Caco-2 (cell line): Measurements from ENCODE around the gene CHKA. TPM values are rescaled to one million over a fixed set of nuclear protein-coding genes. Genes with fewer than 3 reads are reported as not detected.

Source experiments
- BruUV-seq: library from RNA; stranded (reverse); fragments of 400-500 nt; replicated peaks from 2 replicates; lab custom pipeline; 2021; lab: Mats Ljungman, UMichigan
- CTCF ChIA-PET: fragments of 300-600 bp; sonication (Branson Sonifier 250); formaldehyde crosslinking; loops from one replicate; lab custom pipeline; 2022; ENCODE audit warnings: antibody characterized with exemption; lab: Charles Lee
- POLR2A ChIA-PET: fragments of 300-600 bp; sonication (Branson Sonifier 250); formaldehyde crosslinking; loops from one replicate; lab custom pipeline; 2022; ENCODE audit warnings: antibody characterized with exemption; lab: Charles Lee
- DNase-seq, 2 experiments: peaks; one replicate each; pipeline versions ENCODE4 v3.0.0 to v3.0.0-alpha.2; 2020 to 2022
- H3K27me3 ChIP-seq: replicated peaks from 2 replicates; pipeline ENCODE4 v1.6.0; 2011; ENCODE audit warnings: low read length; ENCODE audit not compliant: control insufficient read depth, insufficient read depth
- H3K36me3 ChIP-seq: 2 replicates; pipeline ENCODE4 v1.5.1; 2011; ENCODE audit warnings: low read length; ENCODE audit not compliant: control insufficient read depth, insufficient read depth
- H3K4me1 ChIP-seq: fragments of 250-450 bp; sonication (Bioruptor Pico); 2 replicates; pipeline ENCODE4 v1.5.1; 2020; ENCODE audit warnings: mild to moderate bottlenecking
- H3K4me3 ChIP-seq: 2 replicates; pipeline ENCODE4 v1.5.1; 2011; ENCODE audit warnings: low read depth, mild to moderate bottlenecking, control low read depth, low read length
- H3K9me3 ChIP-seq: fragments of 250-450 bp; sonication (Bioruptor Pico); 2 replicates; pipeline ENCODE4 v1.5.1; 2020; ENCODE audit warnings: mild to moderate bottlenecking, moderate library complexity
- H3K27ac Mint-ChIP-seq: one replicate; pipeline ENCODE4 v1.8.0; 2022; ENCODE audit warnings: mixed read lengths; ENCODE audit not compliant: unreplicated experiment
- H3K27me3 Mint-ChIP-seq: one replicate; pipeline ENCODE4 v1.8.0; 2022; ENCODE audit warnings: mixed read lengths; ENCODE audit not compliant: insufficient read depth, unreplicated experiment
- H3K36me3 Mint-ChIP-seq: one replicate; pipeline ENCODE4 v1.8.0; 2022; ENCODE audit warnings: mild to moderate bottlenecking, mixed read lengths; ENCODE audit not compliant: insufficient read depth, unreplicated experiment
- H3K4me1 Mint-ChIP-seq: one replicate; pipeline ENCODE4 v1.8.0; 2022; ENCODE audit warnings: low read depth, mixed read lengths; ENCODE audit not compliant: unreplicated experiment
- H3K4me3 Mint-ChIP-seq: one replicate; pipeline ENCODE4 v1.8.0; 2022; ENCODE audit warnings: mild to moderate bottlenecking, moderate library complexity, mixed read lengths; ENCODE audit not compliant: unreplicated experiment
- H3K9me3 Mint-ChIP-seq: one replicate; pipeline ENCODE4 v1.8.0; 2022; ENCODE audit warnings: mixed read lengths; ENCODE audit not compliant: unreplicated experiment
- CTCF ChIP-seq, 2 experiments: fragments of 200-600 bp in 1 of 2; IDR thresholded peaks; 1 replicate in 1 of 2; 2 replicates in 1 of 2; pipeline versions ENCODE4 v1.5.1 to v1.8.0; 2011 to 2022; ENCODE audit warnings: antibody characterized with exemption in 1 of 2, control low read depth in 1 of 2, inconsistent platforms in 1 of 2, low read depth in 1 of 2, low read length in 1 of 2, mild to moderate bottlenecking in 1 of 2, moderate library complexity in 1 of 2; ENCODE audit not compliant: insufficient read depth in 1 of 2, severe bottlenecking in 1 of 2, unreplicated experiment in 1 of 2
- intact Hi-C: fragments of 100-400 bp; cut with micrococcal nuclease; formaldehyde crosslinking; loops from one replicate; pipeline ENCODE4 v1.10.0; 2022; ENCODE audit not compliant: unreplicated experiment
- total RNA-seq: library from RNA; stranded (reverse); gene quantifications from 2 replicates; pipeline ENCODE4 v1.2.3, GENCODE V29; 2022

The CHKA gene
- total RNA-seq, 1 experiment from 2014 or later: 169 TPM

- CTCF ChIA-PET: interaction anchor here (0.8 kb wide), 1 partner anchor 35 kb away, joined by 3 read pairs; no protein-coding TSS in a partner anchor
- no peak for TF ChIP-seq CTCF (IDR thresholded peaks at IDR 0.05; ENCODE audit: insufficient read depth in 1 of 2, low read depth in 1 of 2, low read length in 1 of 2, severe bottlenecking in 1 of 2, unreplicated experiment in 1 of 2)
- peaks cover 35% of the 10 kb centered on the region for H3K4me1 ChIP-seq
- H3K9me3 ChIP-seq: no peaks in the 10 kb centered on the region
- Mint-ChIP-seq H3K27me3 (no peaks in the 10 kb centered on the region), H3K27ac (no peak overlapping the region), H3K4me3 (no peak overlapping the region), H3K4me1 (peaks cover 19% of the 10 kb centered on the region), H3K9me3 (no peaks in the 10 kb centered on the region), H3K36me3 (no peaks in the 10 kb centered on the region)
- POLR2A ChIA-PET: no interaction called here
- H3K36me3 ChIP-seq: no peaks in the 10 kb centered on the region
- no peaks in the 10 kb centered on the region for H3K27me3 ChIP-seq
- intact Hi-C loops: no loop called here
- no TSS peak for BruUV-seq
- DNase-seq: peak; percentile 42 to 75
- no peak overlapping the region for H3K4me3 ChIP-seq
These were observed 104.0 kb downstream of the CHKA start for GRCh38 chr11:68016904-68017817.

GRCh38 chr11:68016161-68016903 is 104.9 kb downstream of the CHKA start:
- H3K27me3 Mint-ChIP-seq: no peaks in the 10 kb centered on the region
- H3K4me3 Mint-ChIP-seq: no peak overlapping the region
- ChIA-PET POLR2A (no interaction called here), CTCF (interaction anchor here (0.8 kb wide), 1 partner anchor 36 kb away, joined by 3 read pairs; no protein-coding TSS in a partner anchor)
- no peaks in the 10 kb centered on the region for H3K36me3 Mint-ChIP-seq
- TF ChIP-seq CTCF (IDR thresholded peaks at IDR 0.05; ENCODE audit: insufficient read depth in 1 of 2, low read depth in 1 of 2, low read length in 1 of 2, severe bottlenecking in 1 of 2, unreplicated experiment in 1 of 2): no peak
- Histone ChIP-seq H3K27me3 (no peaks in the 10 kb centered on the region), H3K9me3 (no peaks in the 10 kb centered on the region), H3K4me1 (peaks cover 42% of the 10 kb centered on the region), H3K4me3 (no peak overlapping the region), H3K36me3 (no peaks in the 10 kb centered on the region)
- DNase-seq: no peak
- H3K4me1 Mint-ChIP-seq: peaks cover 19% of the 10 kb centered on the region
- H3K9me3 Mint-ChIP-seq: no peaks in the 10 kb centered on the region
- H3K27ac Mint-ChIP-seq: no peak overlapping the region
- no TSS peak for BruUV-seq
- intact Hi-C loops: no loop called here

GRCh38 chr11:68015467-68015866 is 105.7 kb downstream of the CHKA start:
- POLR2A ChIA-PET: no interaction called here
- no peak for DNase-seq
- H3K4me1 ChIP-seq: peaks cover 47% of the 10 kb centered on the region
- H3K9me3 ChIP-seq: no peaks in the 10 kb centered on the region
- Mint-ChIP-seq H3K27ac (no peak overlapping the region), H3K4me1 (peaks cover 19% of the 10 kb centered on the region), H3K4me3 (no peak overlapping the region), H3K27me3 (no peaks in the 10 kb centered on the region), H3K9me3 (no peaks in the 10 kb centered on the region), H3K36me3 (no peaks in the 10 kb centered on the region)
- no peaks in the 10 kb centered on the region for H3K36me3 ChIP-seq
- CTCF ChIA-PET: no interaction called here
- TF ChIP-seq CTCF (IDR thresholded peaks at IDR 0.05; ENCODE audit: insufficient read depth in 1 of 2, low read depth in 1 of 2, low read length in 1 of 2, severe bottlenecking in 1 of 2, unreplicated experiment in 1 of 2): no peak
- H3K4me3 ChIP-seq: no peak overlapping the region
- intact Hi-C loops: no loop called here
- BruUV-seq: no TSS peak
- no peaks in the 10 kb centered on the region for H3K27me3 ChIP-seq
